Endothelial cell of umbilical vein (primary cell): ENCODE measurements around the gene CLEC4D. TPM values are rescaled to one million over a fixed set of nuclear protein-coding genes. Genes with fewer than 3 reads are reported as not detected.

Source experiments
- BruUV-seq: library from RNA; stranded (reverse); fragments of 400-500 nt; replicated peaks from 2 replicates; lab custom pipeline; 2021; lab: Mats Ljungman, UMichigan
- CTCF ChIA-PET: fragments of 300-600, 350-600 bp; sonication (Branson Sonifier 250); formaldehyde crosslinking; loops from one replicate; lab custom pipeline; 2021; ENCODE audit warnings: antibody characterized with exemption, inconsistent platforms; lab: Charles Lee
- POLR2A ChIA-PET: fragments of 300-600, 350-600 bp; sonication (Branson Sonifier 250); formaldehyde crosslinking; loops from one replicate; lab custom pipeline; 2021; ENCODE audit warnings: antibody characterized with exemption, inconsistent platforms; lab: Charles Lee
- DNase-seq: peaks from one replicate; pipeline ENCODE4 v3.0.0-alpha.2; 2011; ENCODE audit warnings: low read depth, low spot score
- FAIRE-seq: peaks from 2 replicates; lab custom pipeline; 2011; peaks lifted over from hg19 to GRCh38; lab: Jason Lieb, UNC
- H2AFZ ChIP-seq: 2 replicates; pipeline ENCODE4 v1.6.0; 2012; ENCODE audit warnings: low read depth, low read length, control low read depth, inconsistent platforms
- H3K27ac ChIP-seq: 2 replicates; pipeline ENCODE4 v1.5.1; 2011; ENCODE audit warnings: low read depth, mild to moderate bottlenecking, control low read depth, low read length, moderate library complexity; ENCODE audit not compliant: insufficient read depth
- H3K27me3 ChIP-seq, 2 experiments: 2 replicates each; pipeline versions ENCODE4 v1.6.0 to v1.6.1; 2011; ENCODE audit warnings: low read length in 2 of 2, mixed read lengths in 1 of 2; ENCODE audit not compliant: control insufficient read depth in 2 of 2, insufficient read depth in 2 of 2
- H3K36me3 ChIP-seq, 2 experiments: 2 replicates in 1 of 2; 3 replicates in 1 of 2; pipeline ENCODE4 v1.5.1; 2011; ENCODE audit warnings: low read length in 2 of 2, mild to moderate bottlenecking in 1 of 2, moderate library complexity in 1 of 2; ENCODE audit not compliant: control insufficient read depth in 2 of 2, insufficient read depth in 2 of 2; ENCODE audit errors: extremely low read depth in 1 of 2
- H3K4me1 ChIP-seq: 3 replicates; pipeline ENCODE4 v1.5.1; 2011; ENCODE audit warnings: mild to moderate bottlenecking, low read length; ENCODE audit not compliant: control insufficient read depth, insufficient read depth; ENCODE audit errors: extremely low read depth
- H3K4me2 ChIP-seq: 2 replicates; pipeline ENCODE4 v1.6.1; 2011; ENCODE audit warnings: low read length, control low read depth, mixed read lengths; ENCODE audit not compliant: insufficient read depth
- H3K4me3 ChIP-seq, 3 experiments: fragments of 200-600 bp in 1 of 3; sonication (generic), shearing (Covaris generic) in 1 of 3; replicated peaks in 1 of 3; 2 replicates each; pipeline ENCODE4 v1.5.1; 2011 to 2016; ENCODE audit warnings: control low read depth in 3 of 3, low read length in 3 of 3, mild to moderate bottlenecking in 2 of 3, inconsistent platforms in 1 of 3, low read depth in 1 of 3, moderate library complexity in 1 of 3; ENCODE audit not compliant: insufficient read depth in 1 of 3
- H3K79me2 ChIP-seq: 2 replicates; pipeline ENCODE4 v1.6.0; 2012; ENCODE audit warnings: low read length, inconsistent platforms; ENCODE audit not compliant: control insufficient read depth, insufficient read depth
- H3K9ac ChIP-seq: replicated peaks from 2 replicates; pipeline ENCODE3; 2011; ENCODE audit warnings: low read length, control low read depth; ENCODE audit not compliant: insufficient read depth; ENCODE audit errors: extremely low read depth
- H3K9me1 ChIP-seq: replicated peaks from 3 replicates; pipeline ENCODE4 v1.6.0; 2011; ENCODE audit warnings: mild to moderate bottlenecking, low read length; ENCODE audit not compliant: control insufficient read depth, insufficient read depth; ENCODE audit errors: extremely low read depth
- H3K9me3 ChIP-seq: replicated peaks from 2 replicates; pipeline ENCODE4 v1.5.1; 2012; ENCODE audit warnings: low read length, inconsistent platforms; ENCODE audit not compliant: control insufficient read depth, insufficient read depth
- H4K20me1 ChIP-seq: replicated peaks from 2 replicates; pipeline ENCODE3; 2011; ENCODE audit warnings: mild to moderate bottlenecking, low read length; ENCODE audit not compliant: control insufficient read depth, insufficient read depth; ENCODE audit errors: extremely low read depth
- CTCF ChIP-seq, 2 donors: IDR thresholded peaks; 1 replicate in 1 of 2; 2 replicates in 1 of 2; pipeline ENCODE4 v1.5.1; 2011; ENCODE audit warnings: low read length in 2 of 2, mild to moderate bottlenecking in 2 of 2, moderate library complexity in 2 of 2, control low read depth in 1 of 2, inconsistent platforms in 1 of 2, low read depth in 1 of 2; ENCODE audit not compliant: insufficient read depth in 1 of 2; ENCODE audit errors: extremely low read depth in 1 of 2
- EZH2 ChIP-seq: IDR thresholded peaks from 2 replicates; pipeline ENCODE4 v1.6.1; 2012; ENCODE audit warnings: borderline replicate concordance, low read depth, mild to moderate bottlenecking, moderate library complexity, low read length, inconsistent platforms; ENCODE audit not compliant: severe bottlenecking
- FOS ChIP-seq: IDR thresholded peaks from 2 replicates; pipeline ENCODE4 v1.6.1; 2011; ENCODE audit warnings: mild to moderate bottlenecking, low read length, moderate library complexity, borderline replicate concordance; ENCODE audit not compliant: insufficient read depth
- GATA2 ChIP-seq: IDR thresholded peaks from 2 replicates; pipeline ENCODE4 v1.7.0; 2011; ENCODE audit warnings: low read depth, mild to moderate bottlenecking, moderate library complexity, mixed read lengths, low read length; ENCODE audit not compliant: insufficient read length, insufficient read depth
- JUN ChIP-seq: IDR thresholded peaks from 2 replicates; pipeline ENCODE4 v1.6.1; 2011; ENCODE audit warnings: borderline replicate concordance, low read depth; ENCODE audit not compliant: insufficient read length, insufficient read depth
- MAX ChIP-seq: IDR thresholded peaks from 2 replicates; pipeline ENCODE4 v1.6.1; 2011; ENCODE audit not compliant: insufficient read depth, insufficient read length
- POLR2A ChIP-seq: IDR thresholded peaks from 2 replicates; pipeline ENCODE4 v1.6.1; 2012; ENCODE audit warnings: low read depth, mild to moderate bottlenecking, control low read depth, low read length
- dilution Hi-C: fragments of 300-500 bp; cut with MboI; formaldehyde crosslinking; loops from one replicate; pipeline ENCODE4 v1.15.0; 2019; ENCODE audit warnings: low sequenced_read_pairs; ENCODE audit not compliant: extremely low pct_ligation_motif_present
- intact Hi-C: fragments of 100-400 bp; cut with micrococcal nuclease; formaldehyde crosslinking; loops from one replicate; pipeline ENCODE4 v1.10.0; 2022
- polyA plus RNA-seq, 4 experiments: library from polyadenylated mRNA; depleted of rRNA in 3 of 4; stranded (reverse) in 3 of 4; unstranded in 1 of 4; fragments of >200 nt; gene quantifications; 2 replicates each; pipeline versions ENCODE4 v1.2.1 to v1.2.3, GENCODE V29; 2011 to 2012; ENCODE audit warnings: missing spikeins in 1 of 4
- total RNA-seq: library from RNA; stranded (reverse); gene quantifications from 2 replicates; pipeline ENCODE4 v1.2.3, GENCODE V29; 2021

The CLEC4D gene
- total and polyA plus RNA-seq, 2 donors (not counting 3 experiments of a cell fraction or from before 2014, with no cell fraction given) = not detected

- Histone ChIP-seq H3K9me3 (no peaks in the 10 kb centered on the region), H3K4me3 (no peak overlapping the region), H3K79me2 (no peaks in the 10 kb centered on the region), H2AFZ (no peak overlapping the region), H3K36me3 (no peaks in the 10 kb centered on the region), H3K4me2 (no peak overlapping the region), H4K20me1 (no peaks in the 10 kb centered on the region), H3K9me1 (no peaks in the 10 kb centered on the region), H3K4me1 (no peaks in the 10 kb centered on the region), H3K27me3 (peaks cover 4 to 5% of the 10 kb centered on the region in 2 experiments), H3K27ac (no peak overlapping the region), H3K9ac (no peak overlapping the region)
- dilution Hi-C loops (no loop called here), intact Hi-C loops (no loop called here)
- FAIRE-seq (no peak), DNase-seq (no peak)
- TF ChIP-seq FOS (no peak), CTCF (IDR thresholded peaks at IDR 0.05; ENCODE audit: extremely low read depth in 1 of 2, insufficient read depth in 1 of 2, low read depth in 1 of 2, low read length in 2 of 2) (no peak), GATA2 (no peak), MAX (no peak), JUN (no peak), EZH2 (no peak), POLR2A (no peak)
- BruUV-seq = no TSS peak
- CTCF ChIA-PET = interaction anchor here (0.7 kb wide), 1 partner anchor 588 kb away, joined by 3 read pairs; no protein-coding TSS in a partner anchor
- POLR2A ChIA-PET = no interaction called here
These were observed 37.6 kb upstream of the CLEC4D start for GRCh38 chr12:8475508-8476203.
